A172 (cell line): ENCODE results near the gene ATAT1. TPM values are rescaled to one million over a fixed set of nuclear protein-coding genes. Genes with fewer than 3 reads are reported as not detected.

Source experiments
- DNase-seq: peaks from one replicate; pipeline ENCODE4 v3.0.0-alpha.2; 2015; ENCODE audit warnings: low spot score
- total RNA-seq: library from RNA; depleted of rRNA; stranded (reverse); fragments of >200 nt; shearing (Covaris generic); gene quantifications from 2 replicates; pipeline ENCODE4 v1.2.3, GENCODE V29; 2014

Gene ATAT1
- total RNA-seq, 1 experiment from 2014 or later: 2.4 TPM

DNA sequence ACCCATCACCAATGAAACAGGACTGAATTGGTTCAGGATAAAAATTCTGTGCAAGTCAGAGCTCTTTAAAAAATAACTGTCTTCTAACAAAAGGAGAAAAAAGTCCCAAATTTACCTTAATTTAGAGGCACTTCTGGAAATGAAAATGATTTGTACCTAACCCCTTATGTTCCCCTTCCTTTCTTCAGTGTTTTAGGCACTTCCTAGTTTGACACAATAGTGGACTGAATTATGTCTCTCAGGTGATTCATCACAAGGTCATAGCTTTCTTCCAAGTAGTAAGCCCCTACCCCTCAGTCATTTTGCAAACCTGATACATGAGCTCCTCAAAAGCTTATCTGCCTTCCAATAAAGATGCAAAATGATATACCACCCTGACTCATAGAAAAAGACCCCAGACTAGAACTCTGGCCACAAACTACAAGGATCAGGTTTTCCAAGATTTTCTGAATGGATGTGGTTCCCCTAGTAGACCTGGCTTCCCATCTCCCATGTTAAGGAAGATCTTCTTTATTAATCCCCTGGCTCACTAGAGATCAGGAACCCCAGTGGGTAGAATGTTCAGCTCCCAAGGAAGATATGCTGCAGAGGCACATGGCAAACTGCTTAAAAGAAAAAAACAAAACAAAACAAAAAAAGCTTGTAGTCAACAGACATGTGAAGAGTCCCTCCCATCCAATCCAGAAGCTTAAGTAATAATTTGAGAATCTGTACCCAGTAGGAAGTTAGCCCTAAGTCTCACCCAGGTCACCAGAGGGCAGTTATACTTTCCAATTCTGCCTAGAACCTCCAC lies 13.2 kb upstream of the ATAT1 start:
- peak; percentile 30 for DNase-seq

GRCh38 chr6:30614044-30614842 lies 12.4 kb upstream of the ATAT1 start:
- DNase-seq: no peak

- DNase-seq: peak; percentile 97
These were observed 11.8 kb upstream of the ATAT1 start for GRCh38 chr6:30614843-30615218.

GRCh38 chr6:30615219-30615957 lies 11.3 kb upstream of the ATAT1 start:
- peak; percentile 60 for DNase-seq

DNA sequence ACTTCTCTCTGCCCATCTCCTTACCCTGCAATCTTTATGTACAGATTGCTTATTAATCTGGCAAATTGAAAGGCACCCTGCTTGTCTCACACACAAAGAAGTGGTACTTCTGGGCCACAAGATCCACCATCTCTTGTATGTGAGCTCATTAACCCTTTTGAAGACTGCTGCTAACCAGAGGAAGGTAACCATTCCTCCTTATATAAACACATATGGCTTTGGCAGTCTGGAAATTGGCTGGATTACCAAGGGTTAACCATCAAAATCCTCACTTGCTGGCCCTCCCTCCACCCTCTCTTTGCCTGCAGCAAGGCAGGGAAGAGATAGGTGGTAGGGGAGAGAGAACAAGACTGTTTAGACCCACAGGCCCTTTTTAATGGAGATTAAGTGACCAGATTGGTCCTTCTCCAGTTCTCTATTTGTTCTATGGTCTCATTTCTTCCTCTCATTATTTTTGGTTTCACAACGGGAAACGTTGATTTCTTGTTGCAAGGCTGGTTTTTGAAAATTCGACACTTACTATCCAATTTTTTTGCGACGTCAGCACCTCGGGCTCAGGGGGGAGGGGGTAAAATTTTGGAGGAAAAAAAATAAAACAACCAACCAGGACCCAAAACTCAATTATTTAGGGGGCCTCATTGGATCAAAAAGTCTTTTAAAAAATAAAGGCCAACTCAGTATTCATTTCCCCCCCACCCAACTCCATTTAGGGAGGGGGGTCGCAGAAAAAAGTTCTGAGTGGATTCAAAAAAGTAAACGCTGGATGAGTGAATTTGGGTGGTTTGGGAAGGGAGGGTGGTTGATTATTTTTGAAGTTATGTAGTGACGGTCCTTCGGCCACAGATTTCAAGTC lies 10.5 kb upstream of the ATAT1 start:
- peak; percentile 29 for DNase-seq

- DNase-seq: peak; percentile 100
These were observed 9.7 kb upstream of the ATAT1 start, which contains the start of gene PPP1R10 for GRCh38 chr6:30616811-30617564. TSS of gene PPP1R10 (minus strand) at chr6:30617243. CDS start at chr6:30609944, 7,299 bp downstream.

GRCh38 chr6:30617565-30618269 lies 9.0 kb upstream of the ATAT1 start, which contains the start of gene MRPS18B:
TSS of gene MRPS18B (plus strand) at chr6:30617840. CDS start at chr6:30617866, 26 bp downstream.
- DNase-seq: peak; percentile 90

- DNase-seq: no peak
These were observed 8.3 kb upstream of the ATAT1 start for GRCh38 chr6:30618270-30618797.

- DNase-seq: no peak
These were observed 7.1 kb upstream of the ATAT1 start for GRCh38 chr6:30619561-30619960.

DNA sequence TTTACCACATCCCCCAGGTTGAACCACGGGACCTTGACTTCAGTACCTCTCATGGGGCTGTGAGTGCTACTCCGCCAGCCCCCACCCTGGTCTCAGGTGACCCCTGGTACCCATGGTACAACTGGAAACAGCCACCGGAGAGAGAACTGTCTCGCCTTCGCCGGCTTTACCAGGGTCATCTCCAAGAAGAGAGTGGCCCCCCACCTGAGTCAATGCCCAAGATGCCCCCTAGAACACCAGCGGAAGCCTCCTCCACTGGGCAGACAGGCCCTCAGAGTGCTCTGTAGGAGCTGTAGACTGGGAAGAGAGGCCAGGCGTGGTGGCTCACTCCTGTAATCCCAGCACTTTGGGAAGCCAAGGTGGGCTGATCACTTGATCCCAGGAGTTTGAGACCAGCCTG lies 1.2 kb upstream of the ATAT1 start:
- no peak for DNase-seq

- no peak for DNase-seq
These were observed 9.2 kb downstream of the ATAT1 start for GRCh38 chr6:30635834-30636233.

GRCh38 chr6:30640481-30640880 lies 13.8 kb downstream of the ATAT1 start:
- no peak for DNase-seq

DNA sequence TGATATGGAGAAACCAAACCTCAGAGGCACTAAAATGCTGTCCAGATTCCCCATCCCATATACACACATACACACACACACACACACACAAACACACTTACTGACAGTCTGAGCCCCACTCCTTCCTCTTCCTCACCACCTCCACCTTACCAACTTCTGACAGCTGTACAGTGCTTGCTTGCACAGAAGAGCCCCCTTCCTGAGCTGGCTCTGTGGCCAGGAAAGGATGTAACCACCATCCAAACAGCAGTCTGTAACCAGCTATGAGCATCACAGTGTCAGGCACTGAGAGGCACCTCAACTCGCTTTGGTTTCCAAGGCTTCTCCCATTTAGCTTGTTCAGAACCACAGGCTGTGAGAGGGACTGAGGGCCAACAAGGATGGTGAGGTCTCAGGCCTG lies 14.4 kb downstream of the ATAT1 start:
- no peak for DNase-seq

- DNase-seq: no peak
These were observed 17.0 kb downstream of the ATAT1 start for GRCh38 chr6:30643656-30644055.

DNA sequence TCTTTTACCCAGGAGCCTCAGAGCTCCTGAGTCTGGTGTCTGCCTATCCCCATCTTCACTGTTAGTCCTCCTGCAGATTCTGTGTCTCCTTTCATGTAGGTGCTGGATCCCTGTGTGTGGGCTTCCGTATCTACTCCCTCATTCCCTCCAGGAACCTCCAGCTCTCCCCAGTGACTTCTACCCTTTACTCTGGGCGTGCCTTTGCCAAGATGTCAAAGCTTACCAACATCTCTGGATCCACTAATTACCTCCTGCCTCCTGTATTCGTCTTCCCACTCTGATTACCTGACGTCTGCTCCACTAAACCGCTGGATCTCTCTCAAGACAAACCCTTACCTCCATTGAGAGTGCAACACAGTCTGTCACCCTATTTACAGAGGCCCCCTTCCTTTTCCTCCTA lies 18.1 kb downstream of the ATAT1 start:
- DNase-seq: no peak

DNA sequence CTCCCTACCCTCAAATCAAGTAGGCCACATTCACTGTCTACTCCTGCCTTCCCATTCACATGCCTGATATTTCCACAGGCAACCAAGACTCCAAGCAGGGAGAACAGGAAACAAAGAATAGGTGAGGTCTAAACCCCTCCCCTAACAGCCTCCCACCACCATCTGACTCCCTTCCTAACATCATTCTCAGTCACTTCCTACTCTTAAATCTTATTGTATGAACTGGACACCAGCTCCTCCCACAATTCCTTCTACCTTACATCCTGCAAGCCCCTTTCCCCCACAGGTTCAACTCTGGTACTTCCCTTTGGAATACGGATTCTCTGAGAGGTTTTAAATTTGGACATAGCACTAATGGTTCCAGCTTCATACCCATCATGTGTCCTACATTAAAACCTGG lies 19.3 kb downstream of the ATAT1 start:
- DNase-seq: no peak

- DNase-seq: peak; percentile 88
These were observed 20.0 kb downstream of the ATAT1 start, which contains the start of gene C6orf136 for GRCh38 chr6:30646450-30647241. TSS of gene C6orf136 (plus strand) at chr6:30647133. CDS start at chr6:30647232, 99 bp downstream.
